ENCODE results near the gene MYPN. TPM values are rescaled to one million over a fixed set of nuclear protein-coding genes. Genes with fewer than 3 reads are reported as not detected.

MYPN gene
- total RNA-seq, result not detected

GRCh38 chr10:68109331-68109730, at the start of gene MYPN:
Gene MYPN (plus strand): TSS chr10:68109488. CDS start chr10:68121439, 11,951 bp downstream.

GRCh38 chr10:68074775-68075549, 34.3 kb upstream of the MYPN start, which contains the start of gene HERC4:
Gene HERC4 (minus strand): TSS chr10:68075283. CDS start chr10:68073108, 2,175 bp downstream.

GRCh38 chr10:68231817-68232251, 122.5 kb downstream of the MYPN start, which contains the start of gene ATOH7:
Gene ATOH7 (minus strand): TSS chr10:68232113. CDS start chr10:68231677, 436 bp downstream.

Other genes starting within 250 kb of the MYPN start
- gene SIRT1, start 224.8 kb upstream of the MYPN start, total RNA-seq, result 33.0 TPM
- 81.7 TPM for gene HERC4, start 34.2 kb upstream of the MYPN start, total RNA-seq
- 0.69 TPM for gene ATOH7, start 122.6 kb downstream of the MYPN start, total RNA-seq
- gene HNRNPH3, start 222.6 kb downstream of the MYPN start, total RNA-seq, result 59.7 TPM
- gene PBLD, start 223.4 kb downstream of the MYPN start, total RNA-seq, result 10.1 TPM